ENCODE data around the gene BICRA.

DNA sequence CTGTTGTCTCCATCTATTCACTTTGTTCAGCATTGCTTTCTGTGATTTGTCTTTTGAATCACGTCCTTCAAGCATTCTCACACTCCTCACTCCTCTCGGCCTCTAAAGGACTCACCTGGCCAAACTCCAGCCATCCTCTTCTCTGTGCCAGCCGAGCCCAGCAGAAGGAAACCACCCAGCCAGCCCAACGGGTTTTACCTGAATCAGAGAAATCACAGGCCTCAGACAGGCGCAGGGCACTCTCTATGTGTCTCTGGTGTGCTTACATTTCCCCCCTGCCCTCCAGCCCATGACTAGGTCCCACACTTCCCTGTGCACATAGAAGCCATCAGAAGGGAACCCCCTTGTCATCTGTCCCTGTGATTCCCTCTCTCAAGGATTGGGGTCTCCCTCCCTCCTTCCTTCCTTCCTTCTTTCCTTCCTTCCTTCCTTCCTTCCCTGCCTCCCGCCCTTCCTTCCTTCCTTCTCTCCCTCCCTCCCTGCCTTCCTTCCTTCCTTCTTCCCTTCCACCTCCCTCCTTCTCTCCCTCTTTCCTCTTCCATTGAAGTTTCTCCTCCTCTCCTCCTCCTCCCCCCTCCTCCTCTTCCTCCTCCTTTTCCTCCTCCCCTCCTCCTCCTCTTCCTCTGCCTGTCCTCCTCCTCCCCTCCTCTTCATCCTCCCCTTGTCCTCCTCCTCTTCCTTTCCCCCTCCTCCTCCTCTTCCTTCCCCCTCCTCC lies 27.2 kb upstream of the BICRA start:
- TF ChIP-seq, protein P1, sequence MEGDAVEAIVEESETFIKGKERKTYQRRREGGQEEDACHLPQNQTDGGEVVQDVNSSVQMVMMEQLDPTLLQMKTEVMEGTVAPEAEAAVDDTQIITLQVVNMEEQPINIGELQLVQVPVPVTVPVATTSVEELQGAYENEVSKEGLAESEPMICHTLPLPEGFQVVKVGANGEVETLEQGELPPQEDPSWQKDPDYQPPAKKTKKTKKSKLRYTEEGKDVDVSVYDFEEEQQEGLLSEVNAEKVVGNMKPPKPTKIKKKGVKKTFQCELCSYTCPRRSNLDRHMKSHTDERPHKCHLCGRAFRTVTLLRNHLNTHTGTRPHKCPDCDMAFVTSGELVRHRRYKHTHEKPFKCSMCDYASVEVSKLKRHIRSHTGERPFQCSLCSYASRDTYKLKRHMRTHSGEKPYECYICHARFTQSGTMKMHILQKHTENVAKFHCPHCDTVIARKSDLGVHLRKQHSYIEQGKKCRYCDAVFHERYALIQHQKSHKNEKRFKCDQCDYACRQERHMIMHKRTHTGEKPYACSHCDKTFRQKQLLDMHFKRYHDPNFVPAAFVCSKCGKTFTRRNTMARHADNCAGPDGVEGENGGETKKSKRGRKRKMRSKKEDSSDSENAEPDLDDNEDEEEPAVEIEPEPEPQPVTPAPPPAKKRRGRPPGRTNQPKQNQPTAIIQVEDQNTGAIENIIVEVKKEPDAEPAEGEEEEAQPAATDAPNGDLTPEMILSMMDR (IDR thresholded peaks at IDR 0.05; ENCODE audit: low read length): no peak
- TF ChIP-seq EZH2phosphoT487 (IDR thresholded peaks at IDR 0.05; ENCODE audit: low read length) (no peak), EZH2 (optimal IDR thresholded peaks at IDR 0.05; ENCODE audit: low read depth, low read length) (no peak)
